ENCODE measurements around the gene KCNJ3.

KCNJ3 gene

GRCh38 chr2:154698296-154698720 is at the start of gene KCNJ3:
Gene KCNJ3, plus strand, starts transcription at chr2:154698695. Its CDS starts 81 bp downstream, at chr2:154698776.
- DNase-seq (ENCODE audit: low read depth) = no peak

- DNase-seq (ENCODE audit: low read depth) = no peak
Measured at GRCh38 chr2:154655499-154655898, 43.0 kb upstream of the KCNJ3 start.

- DNase-seq (ENCODE audit: low read depth) = no peak
Measured at GRCh38 chr2:154658854-154659253, 39.6 kb upstream of the KCNJ3 start.

GRCh38 chr2:154664248-154664647 is 34.2 kb upstream of the KCNJ3 start:
- DNase-seq (ENCODE audit: low read depth) = no peak

GRCh38 chr2:154670083-154670482 is 28.4 kb upstream of the KCNJ3 start:
- DNase-seq (ENCODE audit: low read depth) = no peak

GRCh38 chr2:154673694-154674093 is 24.8 kb upstream of the KCNJ3 start:
- DNase-seq (ENCODE audit: low read depth) = no peak

- DNase-seq (ENCODE audit: low read depth) = no peak
Measured at GRCh38 chr2:154677401-154677800, 21.1 kb upstream of the KCNJ3 start.

- DNase-seq (ENCODE audit: low read depth) = no peak
Measured at GRCh38 chr2:154681741-154682140, 16.8 kb upstream of the KCNJ3 start.

GRCh38 chr2:154686162-154686561 is 12.3 kb upstream of the KCNJ3 start:
- no peak for DNase-seq (ENCODE audit: low read depth)

GRCh38 chr2:154688373-154688772 is 10.1 kb upstream of the KCNJ3 start:
- no peak for DNase-seq (ENCODE audit: low read depth)

- no peak for DNase-seq (ENCODE audit: low read depth)
Measured at GRCh38 chr2:154689158-154689557, 9.3 kb upstream of the KCNJ3 start.

- no peak for DNase-seq (ENCODE audit: low read depth)
Measured at GRCh38 chr2:154692927-154693326, 5.6 kb upstream of the KCNJ3 start.

GRCh38 chr2:154693741-154694340 is 4.7 kb upstream of the KCNJ3 start:
- no peak for DNase-seq (ENCODE audit: low read depth)

GRCh38 chr2:154694881-154695280 is 3.6 kb upstream of the KCNJ3 start:
- no peak for DNase-seq (ENCODE audit: low read depth)

- DNase-seq (ENCODE audit: low read depth) = no peak
Measured at GRCh38 chr2:154696369-154696768, 2.1 kb upstream of the KCNJ3 start.

- DNase-seq (ENCODE audit: low read depth) = no peak
Measured at GRCh38 chr2:154696810-154697417, 1.6 kb upstream of the KCNJ3 start.

- DNase-seq (ENCODE audit: low read depth) = no peak
Measured at GRCh38 chr2:154697418-154698252, 860 bp upstream of the KCNJ3 start.

GRCh38 chr2:154698721-154699574 is 453 bp downstream of the KCNJ3 start:
- no peak for DNase-seq (ENCODE audit: low read depth)

- DNase-seq (ENCODE audit: low read depth) = no peak
Measured at GRCh38 chr2:154699575-154699930, 1.1 kb downstream of the KCNJ3 start.

- no peak for DNase-seq (ENCODE audit: low read depth)
Measured at GRCh38 chr2:154700136-154700535, 1.6 kb downstream of the KCNJ3 start.

- no peak for DNase-seq (ENCODE audit: low read depth)
Measured at GRCh38 chr2:154704991-154705390, 6.5 kb downstream of the KCNJ3 start.

- DNase-seq (ENCODE audit: low read depth) = no peak
Measured at GRCh38 chr2:154706660-154707059, 8.2 kb downstream of the KCNJ3 start.
